ENCODE results near the gene FARSA. TPM values are rescaled to one million over a fixed set of nuclear protein-coding genes. Genes with fewer than 3 reads are reported as not detected.

The FARSA gene
- total and polyA plus RNA-seq, 2 donors (not counting 3 experiments of a cell fraction or from before 2014, with no cell fraction given), result 51.8 to 77.4 TPM

GRCh38 chr19:12873891-12874745, 59.4 kb downstream of the FARSA start:
- Histone ChIP-seq H3K4me2 (ENCODE audit: insufficient read depth, low read length) (no peak overlapping the region), H3K4me1 (ENCODE audit: control insufficient read depth, extremely low read depth, insufficient read depth, low read length) (no peaks in the 10 kb centered on the region), H3K27me3 (ENCODE audit: control insufficient read depth in 2 of 2, insufficient read depth in 2 of 2, low read length in 2 of 2) (no peaks in the 10 kb centered on the region), H2AFZ (ENCODE audit: low read depth, low read length) (no peak overlapping the region), H3K4me3 (replicated peaks in 1 of 3; ENCODE audit: insufficient read depth in 1 of 3, low read depth in 1 of 3, low read length in 3 of 3) (no peak overlapping the region), H3K9me3 (replicated peaks; ENCODE audit: control insufficient read depth, insufficient read depth, low read length) (no peaks in the 10 kb centered on the region), H3K36me3 (ENCODE audit: control insufficient read depth in 2 of 2, extremely low read depth in 1 of 2, insufficient read depth in 2 of 2, low read length in 2 of 2) (peaks cover 0 to 5% of the 10 kb centered on the region in 2 experiments), H4K20me1 (replicated peaks; ENCODE audit: control insufficient read depth, extremely low read depth, insufficient read depth, low read length) (no peaks in the 10 kb centered on the region), H3K79me2 (ENCODE audit: control insufficient read depth, insufficient read depth, low read length) (no peaks in the 10 kb centered on the region), H3K9ac (replicated peaks; ENCODE audit: extremely low read depth, insufficient read depth, low read length) (no peak overlapping the region), H3K9me1 (replicated peaks; ENCODE audit: control insufficient read depth, extremely low read depth, insufficient read depth, low read length) (no peaks in the 10 kb centered on the region), H3K27ac (ENCODE audit: insufficient read depth, low read depth, low read length) (no peak overlapping the region)
- no TSS peak for BruUV-seq (replicated peaks)
- dilution Hi-C loops (cut with MboI; ENCODE audit: extremely low pct_ligation_motif_present, low sequenced_read_pairs), result no loop called here
- no peak for FAIRE-seq
- CTCF ChIA-PET, result interaction anchor here (1.2 to 1.4 kb wide), 2 partner anchors 11 to 108 kb away, joined by 3 to 6 read pairs; no protein-coding TSS in a partner anchor
- no peak for DNase-seq (ENCODE audit: low read depth, low spot score)
- no peak for TF ChIP-seq MAX (IDR thresholded peaks at IDR 0.05; ENCODE audit: insufficient read depth, insufficient read length)
- no peak for TF ChIP-seq JUN (IDR thresholded peaks at IDR 0.05; ENCODE audit: borderline replicate concordance, insufficient read depth, insufficient read length, low read depth)
- TF ChIP-seq CTCF (IDR thresholded peaks at IDR 0.05; ENCODE audit: extremely low read depth in 1 of 2, insufficient read depth in 1 of 2, low read depth in 1 of 2, low read length in 2 of 2), result no peak
- no peak for TF ChIP-seq GATA2 (IDR thresholded peaks at IDR 0.05; ENCODE audit: insufficient read depth, insufficient read length, low read depth, low read length)
- TF ChIP-seq MYC (IDR thresholded peaks at IDR 0.05; ENCODE audit: low read depth, low read length), result no peak
- no peak for TF ChIP-seq POLR2AphosphoS5 (IDR thresholded peaks at IDR 0.05; ENCODE audit: insufficient read depth, low read depth, low read length)
- no peak for TF ChIP-seq FOS (IDR thresholded peaks at IDR 0.05; ENCODE audit: borderline replicate concordance, insufficient read depth, low read length)
- no peak for TF ChIP-seq EZH2 (IDR thresholded peaks at IDR 0.05; ENCODE audit: borderline replicate concordance, low read depth, low read length, severe bottlenecking)
- no peak for TF ChIP-seq POLR2A (IDR thresholded peaks at IDR 0.05; ENCODE audit: low read depth, low read length)
- intact Hi-C loops (cut with micrococcal nuclease), result no loop called here
- POLR2A ChIA-PET, result no interaction called here

Data from endothelial cell of umbilical vein (primary cell).